ENCODE measurements around the gene MCC. TPM values are rescaled to one million over a fixed set of nuclear protein-coding genes. Genes with fewer than 3 reads are reported as not detected.

Gene MCC
- total RNA-seq, 4 donors from 2014 or later, result 1.2 to 133 (median 8.5) TPM

- Histone ChIP-seq H3K27ac (no peak overlapping the region), H3K27me3 (no peaks in the 10 kb centered on the region), H3K4me3 (no peak overlapping the region), H3K9me3 (no peaks in the 10 kb centered on the region), H3K36me3 (no peaks in the 10 kb centered on the region), H3K4me1 (no peaks in the 10 kb centered on the region)
- TF ChIP-seq CTCF (IDR thresholded peaks at IDR 0.05), result no peak
- no peak for TF ChIP-seq POLR2A (IDR thresholded peaks at IDR 0.05)
- no peak for DNase-seq
Measured at GRCh38 chr5:113123618-113124017, 364.6 kb downstream of the MCC start.

- TF ChIP-seq POLR2A (IDR thresholded peaks at IDR 0.05) (no peak), CTCF (IDR thresholded peaks at IDR 0.05) (no peak)
Measured at GRCh38 chr5:113122053-113122452, 366.2 kb downstream of the MCC start.

GRCh38 chr5:113119246-113119924 is 368.9 kb downstream of the MCC start:
- H3K27me3 ChIP-seq, result no peaks in the 10 kb centered on the region

More at GRCh38 chr5:113122053-113122452, 366.2 kb downstream of the MCC start:
- no peak for DNase-seq
- Histone ChIP-seq H3K36me3 (no peaks in the 10 kb centered on the region), H3K9me3 (no peaks in the 10 kb centered on the region), H3K27ac (no peak overlapping the region), H3K4me1 (no peaks in the 10 kb centered on the region), H3K27me3 (no peaks in the 10 kb centered on the region), H3K4me3 (no peak overlapping the region)

GRCh38 chr5:113118765-113119164 is 369.5 kb downstream of the MCC start:
- no peak for DNase-seq
- Histone ChIP-seq H3K4me3 (no peak overlapping the region), H3K4me1 (no peaks in the 10 kb centered on the region), H3K27me3 (no peaks in the 10 kb centered on the region), H3K27ac (no peak overlapping the region), H3K9me3 (no peaks in the 10 kb centered on the region), H3K36me3 (no peaks in the 10 kb centered on the region)
- TF ChIP-seq POLR2A (IDR thresholded peaks at IDR 0.05) (no peak), CTCF (IDR thresholded peaks at IDR 0.05) (no peak)

More at GRCh38 chr5:113119246-113119924, 368.9 kb downstream of the MCC start:
- TF ChIP-seq CTCF (IDR thresholded peaks at IDR 0.05) (no peak), POLR2A (IDR thresholded peaks at IDR 0.05) (no peak)
- Histone ChIP-seq H3K4me3 (no peak overlapping the region), H3K9me3 (no peaks in the 10 kb centered on the region), H3K27ac (no peak overlapping the region), H3K4me1 (no peaks in the 10 kb centered on the region), H3K36me3 (no peaks in the 10 kb centered on the region)
- DNase-seq, result peak in 2 of 3 donors; percentile 49 to 50

GRCh38 chr5:113118298-113118697 is 370.0 kb downstream of the MCC start:
- no peak overlapping the region for H3K4me3 ChIP-seq
- no peaks in the 10 kb centered on the region for H3K36me3 ChIP-seq
- no peak for TF ChIP-seq POLR2A (IDR thresholded peaks at IDR 0.05)
- TF ChIP-seq CTCF (IDR thresholded peaks at IDR 0.05), result no peak
- H3K9me3 ChIP-seq, result no peaks in the 10 kb centered on the region
- no peak for DNase-seq
- H3K27ac ChIP-seq, result no peak overlapping the region
- no peaks in the 10 kb centered on the region for H3K4me1 ChIP-seq
- H3K27me3 ChIP-seq, result no peaks in the 10 kb centered on the region
